NCI-H2081 (cell line): ENCODE measurements around the gene KRTAP9-2.
"Not testable (repeated sequence)": the region's sequence is repeated elsewhere in the genome, so short reads cannot be mapped to it uniquely, and the experiment has no call there.

Experiments
- DNase-seq, 2 experiments: peaks; one replicate each; lab custom pipeline; 2025; lab: John Stamatoyannopoulos, UW

KRTAP9-2 gene, protein sequence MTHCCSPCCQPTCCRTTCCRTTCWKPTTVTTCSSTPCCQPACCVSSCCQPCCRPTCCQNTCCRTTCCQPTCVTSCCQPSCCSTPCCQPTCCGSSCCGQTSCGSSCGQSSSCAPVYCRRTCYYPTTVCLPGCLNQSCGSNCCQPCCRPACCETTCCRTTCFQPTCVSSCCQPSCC

DNA sequence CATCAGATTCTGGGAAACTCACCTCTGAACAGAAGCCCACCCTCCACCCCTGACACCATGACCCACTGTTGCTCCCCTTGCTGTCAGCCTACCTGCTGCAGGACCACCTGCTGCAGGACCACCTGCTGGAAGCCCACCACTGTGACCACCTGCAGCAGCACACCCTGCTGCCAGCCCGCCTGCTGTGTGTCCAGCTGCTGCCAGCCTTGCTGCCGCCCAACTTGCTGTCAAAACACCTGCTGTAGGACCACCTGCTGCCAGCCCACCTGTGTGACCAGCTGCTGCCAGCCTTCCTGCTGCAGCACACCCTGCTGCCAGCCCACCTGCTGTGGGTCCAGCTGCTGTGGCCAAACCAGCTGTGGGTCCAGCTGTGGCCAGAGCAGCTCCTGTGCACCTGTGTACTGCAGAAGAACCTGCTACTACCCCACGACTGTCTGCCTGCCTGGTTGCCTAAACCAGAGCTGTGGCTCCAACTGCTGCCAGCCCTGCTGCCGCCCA lies at the start of gene KRTAP9-2:
TSS of gene KRTAP9-2 (plus strand) at position 51 of the 498 bp plus-strand sequence. CDS start at position 58, 7 bp downstream.
- not testable (repeated sequence) for DNase-seq

DNA sequence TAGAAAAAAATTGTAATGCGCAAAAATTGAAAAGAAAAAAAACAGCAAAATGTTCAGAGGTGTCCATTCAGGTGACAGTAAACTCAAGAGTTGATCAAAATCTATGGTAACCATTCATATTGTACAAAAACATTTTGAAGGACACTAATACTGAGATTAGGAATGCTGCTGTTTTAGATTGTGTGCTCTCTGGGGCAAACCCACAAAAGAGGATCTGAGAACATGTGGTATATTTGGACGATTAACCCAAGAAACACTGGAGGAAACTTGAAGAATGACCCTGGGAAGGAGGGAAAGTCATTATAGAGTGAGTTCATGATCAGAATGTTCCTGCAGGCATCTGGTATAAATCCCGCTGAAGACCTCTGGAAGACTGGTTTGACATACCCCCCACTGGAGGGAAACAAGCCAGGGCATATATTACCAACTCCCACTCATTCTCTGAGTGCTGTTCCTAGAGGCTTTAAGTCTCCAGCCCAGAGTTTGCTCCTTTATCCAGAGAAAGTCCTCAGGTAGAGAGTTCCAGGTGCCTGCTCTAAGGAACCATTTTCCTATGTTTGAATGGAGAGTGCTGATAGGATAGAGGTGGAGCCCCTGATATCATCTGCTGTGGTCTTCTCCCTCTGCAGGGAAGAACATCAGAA lies 49.6 kb upstream of the KRTAP9-2 start:
- DNase-seq = no peak

DNA sequence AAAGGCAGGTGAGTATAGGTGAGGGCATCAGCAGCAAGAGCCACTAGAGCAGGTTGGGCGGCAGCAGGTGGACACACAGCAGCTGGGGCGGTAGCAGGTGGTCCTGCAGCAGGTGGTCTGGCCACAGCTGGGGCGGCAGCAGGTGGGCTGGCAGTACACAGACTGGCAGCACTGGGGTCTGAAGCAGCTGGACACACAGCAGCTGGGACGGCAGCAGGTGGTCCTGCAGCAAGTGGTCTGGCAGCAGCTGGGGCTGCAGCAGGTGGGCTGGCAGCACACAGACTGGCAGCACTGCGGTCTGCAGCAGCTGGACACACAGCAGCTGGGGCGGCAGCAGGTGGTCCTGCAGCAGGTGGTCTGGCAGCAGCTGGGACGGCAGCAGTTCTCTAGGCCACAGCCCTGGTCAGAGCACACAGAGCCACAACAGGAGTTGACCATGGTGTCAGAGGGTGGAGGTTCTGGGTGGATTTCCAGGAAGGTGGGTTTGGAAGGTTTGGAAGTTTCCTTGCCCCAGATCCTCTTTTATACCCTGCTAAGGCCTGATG lies 48.6 kb upstream of the KRTAP9-2 start, which contains the start of gene KRTAP4-2:
TSS of gene KRTAP4-2 (minus strand) at position 495 of the 545 bp plus-strand sequence. CDS start at position 438, 57 bp downstream.
- no peak for DNase-seq

DNA sequence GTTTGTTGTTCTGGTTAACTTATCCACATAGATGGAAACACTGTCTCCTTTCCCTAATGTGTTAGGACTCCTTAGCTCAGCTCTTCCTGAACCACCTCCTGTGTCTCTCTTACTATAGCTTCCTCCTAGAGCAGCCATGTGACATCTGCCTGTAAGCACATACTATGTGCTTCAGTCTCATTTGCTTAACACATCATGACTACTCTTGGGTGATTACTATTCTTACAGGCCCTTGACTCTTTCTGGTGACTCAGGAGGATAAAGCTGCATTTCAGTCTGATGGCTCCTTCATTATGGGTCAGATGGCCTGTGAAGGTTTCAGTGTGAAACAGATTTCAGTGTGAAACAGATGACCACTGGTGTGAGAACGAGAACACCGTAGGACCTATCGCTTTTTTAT lies 48.1 kb upstream of the KRTAP9-2 start:
- no peak for DNase-seq

DNA sequence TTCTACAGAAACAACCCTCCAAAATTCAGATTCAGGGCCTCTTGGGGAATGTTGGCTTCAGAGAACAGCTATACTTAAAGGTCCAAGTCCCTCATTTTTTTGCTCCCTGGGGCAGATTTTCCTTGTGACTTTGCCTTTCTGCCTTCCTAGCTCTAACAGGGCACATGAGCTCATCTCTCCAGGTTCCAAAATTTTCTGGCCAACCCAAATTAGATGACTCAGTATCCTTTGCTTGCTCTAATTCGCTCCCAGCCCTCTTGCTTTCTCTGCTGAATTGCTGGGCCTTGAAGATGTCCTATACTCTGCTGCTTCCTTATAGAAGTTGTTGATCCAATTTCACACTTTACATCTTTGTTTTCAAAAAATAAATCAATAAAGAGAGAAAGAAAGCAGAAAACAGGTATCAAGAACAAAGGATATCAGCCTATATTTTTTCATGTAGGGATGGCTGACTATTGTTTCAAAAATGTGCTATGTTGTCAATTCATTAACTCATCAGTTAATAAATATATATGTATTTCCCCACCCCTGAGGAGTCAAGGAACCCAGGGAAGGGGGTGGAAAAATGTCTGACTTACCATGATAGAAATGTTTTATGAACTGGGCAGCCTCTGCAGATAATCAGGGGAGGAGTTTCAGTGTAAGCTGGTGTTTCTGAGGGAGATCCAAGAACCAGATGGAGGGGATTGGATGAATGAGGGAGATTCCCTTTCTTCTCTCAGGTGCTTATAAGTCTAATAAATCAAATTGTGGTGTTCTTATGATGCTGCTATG lies 47.4 kb upstream of the KRTAP9-2 start:
- DNase-seq = no peak

DNA sequence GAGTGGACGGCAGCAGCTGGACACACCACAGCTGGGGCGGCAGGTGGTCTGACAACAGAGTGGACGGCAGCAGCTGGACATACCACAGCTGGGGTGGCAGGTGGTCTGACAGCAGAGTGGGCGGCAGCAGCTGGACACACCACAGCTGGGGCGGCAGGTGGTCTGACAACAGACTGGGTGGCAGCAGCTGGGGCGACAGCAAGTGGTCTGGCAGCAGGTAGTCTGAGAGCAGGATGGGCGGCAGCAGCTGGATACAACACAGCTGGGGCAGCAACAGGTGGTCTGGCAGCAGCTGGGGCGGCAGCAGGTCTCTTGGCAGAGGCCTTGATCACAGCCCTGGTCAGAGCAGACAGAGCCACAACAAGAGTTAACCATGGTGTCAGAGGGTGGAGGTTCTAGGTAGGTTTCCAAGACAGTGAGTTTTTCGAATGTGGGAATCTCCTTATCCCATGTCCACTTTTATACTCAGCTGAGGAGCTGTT lies 41.9 kb upstream of the KRTAP9-2 start, which contains the start of gene KRTAP4-1:
TSS of gene KRTAP4-1 (minus strand) at position 432 of the 482 bp plus-strand sequence. CDS start at position 375, 57 bp downstream.
- DNase-seq = no peak

DNA sequence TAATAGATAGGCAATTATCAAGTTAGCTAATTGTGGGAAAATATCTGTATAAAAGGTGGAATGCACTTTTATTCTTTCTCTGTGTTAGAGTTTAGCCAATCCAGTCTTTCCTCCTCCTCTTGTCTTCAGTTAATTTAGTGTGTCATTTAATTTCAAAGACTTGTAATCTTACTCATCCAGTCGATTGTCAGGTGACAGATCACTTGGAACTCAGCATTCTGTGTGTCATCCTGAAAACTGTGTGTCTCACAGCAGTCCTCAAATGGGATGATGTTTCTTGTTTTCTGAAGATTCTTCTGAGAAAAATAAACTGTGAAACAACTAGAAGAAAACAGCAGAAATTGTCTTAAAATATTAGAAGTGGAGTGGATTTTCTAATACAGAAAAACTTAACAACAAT lies 41.4 kb upstream of the KRTAP9-2 start:
- no peak for DNase-seq

DNA sequence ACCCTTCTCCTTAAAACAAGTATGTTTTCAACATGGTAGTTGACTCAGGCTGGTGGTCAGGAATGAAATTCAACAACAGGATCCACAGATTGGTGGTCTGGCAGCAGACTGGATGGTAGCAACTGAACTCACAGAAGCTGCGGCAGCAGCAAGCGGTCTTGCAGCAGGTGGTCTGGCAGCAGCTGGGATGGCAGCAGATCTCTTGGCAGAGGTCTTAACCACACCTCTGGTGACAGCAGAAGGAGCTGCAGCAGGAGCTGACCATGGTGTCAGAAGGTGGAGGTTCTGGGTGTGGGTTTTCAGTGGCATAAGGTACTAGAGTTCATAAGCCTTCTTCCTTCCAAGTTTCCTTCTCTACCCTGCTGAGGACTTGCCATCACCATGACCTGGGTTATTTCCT lies 39.6 kb upstream of the KRTAP9-2 start:
- no peak for DNase-seq

DNA sequence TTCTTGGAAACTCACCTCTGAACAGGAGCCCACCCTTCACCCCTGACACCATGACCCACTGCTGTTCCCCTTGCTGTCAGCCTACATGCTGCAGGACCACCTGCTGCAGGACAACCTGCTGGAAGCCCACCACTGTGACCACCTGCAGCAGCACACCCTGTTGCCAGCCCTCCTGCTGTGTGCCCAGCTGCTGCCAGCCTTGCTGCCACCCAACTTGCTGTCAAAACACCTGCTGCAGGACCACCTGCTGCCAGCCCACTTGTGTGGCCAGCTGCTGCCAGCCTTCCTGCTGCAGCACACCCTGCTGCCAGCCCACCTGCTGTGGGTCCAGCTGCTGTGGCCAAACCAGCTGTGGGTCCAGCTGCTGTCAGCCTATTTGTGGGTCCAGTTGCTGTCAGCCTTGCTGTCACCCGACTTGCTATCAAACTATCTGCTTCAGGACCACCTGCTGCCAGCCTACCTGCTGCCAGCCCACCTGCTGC lies 36.6 kb upstream of the KRTAP9-2 start, which contains the start of gene KRTAP9-1:
TSS of gene KRTAP9-1 (plus strand) at position 51 of the 482 bp plus-strand sequence. CDS start at position 51, 0 bp downstream.
- not testable (repeated sequence) for DNase-seq

DNA sequence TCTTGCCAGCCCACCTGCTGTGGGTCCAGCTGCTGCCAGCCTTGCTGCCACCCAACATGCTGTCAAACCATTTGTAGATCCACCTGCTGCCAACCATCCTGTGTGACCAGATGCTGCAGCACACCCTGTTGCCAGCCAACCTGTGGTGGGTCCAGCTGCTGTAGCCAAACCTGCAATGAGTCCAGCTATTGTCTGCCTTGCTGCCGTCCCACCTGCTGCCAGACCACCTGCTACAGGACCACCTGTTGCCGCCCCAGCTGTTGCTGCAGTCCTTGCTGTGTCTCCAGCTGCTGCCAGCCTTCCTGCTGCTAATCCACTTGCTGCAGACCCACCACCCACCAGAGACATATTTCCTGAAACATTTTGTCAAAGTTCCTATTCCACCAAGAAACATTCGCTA lies 36.1 kb upstream of the KRTAP9-2 start:
- DNase-seq = no peak

DNA sequence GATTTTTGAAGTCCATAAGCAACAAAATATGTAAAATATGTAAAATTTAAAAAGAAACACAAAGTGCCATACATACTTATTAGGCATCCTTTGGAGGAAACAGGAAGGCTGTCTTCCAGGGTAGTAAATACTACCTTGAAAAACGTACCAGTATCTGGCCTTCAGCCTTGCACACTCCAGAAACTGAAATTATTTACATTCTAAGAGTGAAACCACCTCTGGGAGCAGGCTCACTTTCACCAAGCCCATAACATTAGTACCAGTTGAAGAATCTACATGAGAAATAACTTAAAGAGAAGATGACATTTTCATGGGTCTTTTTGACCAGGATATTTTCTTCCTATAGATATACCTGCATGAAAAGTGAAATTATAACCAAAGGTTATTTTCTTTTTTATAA lies 30.4 kb upstream of the KRTAP9-2 start:
- no peak for DNase-seq

DNA sequence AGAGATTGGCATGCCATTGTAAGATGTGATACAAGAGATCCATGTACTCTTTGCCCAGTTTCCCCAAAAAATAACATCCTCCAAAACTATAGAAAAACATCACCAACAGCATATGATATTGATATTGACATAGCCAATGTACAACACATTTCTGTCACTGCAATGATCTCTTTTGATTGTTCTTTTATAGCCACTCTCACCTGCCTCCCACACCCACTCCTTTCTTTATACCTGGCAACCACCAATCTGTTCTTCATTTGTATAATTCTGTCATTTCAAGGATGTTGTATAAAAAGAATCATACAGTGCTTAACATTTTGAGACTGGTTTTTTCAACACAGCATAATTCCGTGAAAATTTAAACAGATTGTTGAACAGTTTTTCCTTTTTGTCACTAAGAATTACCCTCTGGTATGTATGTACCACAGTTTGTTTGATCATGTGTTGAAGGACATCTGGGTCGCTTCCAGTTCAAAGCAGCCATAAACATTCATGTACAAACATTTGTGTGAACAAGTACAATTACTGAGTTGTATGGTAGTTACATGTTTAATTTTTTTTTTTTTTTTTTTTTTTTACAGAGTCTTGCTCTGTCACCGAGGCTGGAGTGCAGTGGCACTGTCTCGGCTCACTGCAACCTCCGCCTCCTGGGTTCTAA lies 26.9 kb upstream of the KRTAP9-2 start:
- peak in 1 of 2 experiments; percentile 46 for DNase-seq

DNA sequence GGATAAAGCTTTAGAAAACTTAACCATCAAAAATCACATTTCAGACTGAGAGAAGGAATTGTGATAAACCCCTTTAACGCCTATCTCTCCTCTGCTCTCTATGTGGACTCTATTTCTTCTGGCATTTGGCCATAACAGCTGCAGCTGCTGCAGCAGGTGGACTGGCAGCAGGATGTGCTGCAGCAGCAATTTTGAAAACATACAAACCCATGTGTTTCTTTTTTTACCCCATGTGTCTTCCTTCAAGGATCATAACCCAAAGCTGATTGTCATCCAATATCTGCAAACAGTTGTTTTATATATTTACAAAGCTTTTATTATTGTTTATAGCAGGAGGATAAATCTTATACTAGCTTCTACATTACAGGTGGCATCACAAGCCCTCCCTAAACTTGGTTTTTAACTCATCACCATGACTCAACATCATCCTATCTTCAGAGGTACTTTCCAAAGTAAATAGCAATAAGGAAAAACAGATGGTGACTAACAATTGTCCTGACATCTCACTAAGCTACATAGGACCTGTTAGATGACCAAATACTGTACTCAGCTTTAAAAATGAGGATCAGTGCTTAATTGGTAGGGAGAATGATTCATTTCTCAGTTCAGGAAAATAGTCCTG lies 14.5 kb upstream of the KRTAP9-2 start:
- peak in 1 of 2 experiments; percentile 69 for DNase-seq

DNA sequence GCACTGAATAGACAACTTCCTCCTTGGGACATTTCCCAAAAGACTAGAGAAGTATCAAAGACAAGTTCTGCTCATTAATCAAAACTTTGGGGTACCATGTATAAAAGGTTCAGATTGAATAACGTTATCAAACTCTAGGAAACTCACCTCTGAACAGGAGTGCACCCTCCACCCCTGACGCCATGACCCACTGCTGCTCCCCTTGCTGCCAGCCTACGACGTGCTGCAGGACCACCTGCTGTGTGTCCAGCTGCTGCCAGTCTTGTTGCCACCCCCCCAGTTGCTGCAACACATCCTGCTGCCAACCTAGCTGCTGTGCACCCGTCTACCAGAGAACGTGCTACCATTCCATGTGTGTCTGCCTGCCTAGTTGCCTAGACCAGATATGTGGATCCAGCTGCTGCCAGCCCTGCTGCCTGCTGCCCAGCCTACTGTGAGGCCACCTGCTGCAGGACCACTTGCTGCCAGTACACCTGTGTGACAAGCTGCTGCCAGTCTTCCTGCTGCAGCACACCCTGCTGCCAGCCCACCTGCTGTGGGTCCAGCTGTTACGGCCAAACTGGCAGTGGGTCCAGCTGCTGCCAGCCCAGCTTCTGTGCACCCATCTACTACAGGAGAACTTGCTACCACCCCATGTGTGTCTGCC lies 13.8 kb upstream of the KRTAP9-2 start:
- peak; percentile 44 to 72 for DNase-seq

DNA sequence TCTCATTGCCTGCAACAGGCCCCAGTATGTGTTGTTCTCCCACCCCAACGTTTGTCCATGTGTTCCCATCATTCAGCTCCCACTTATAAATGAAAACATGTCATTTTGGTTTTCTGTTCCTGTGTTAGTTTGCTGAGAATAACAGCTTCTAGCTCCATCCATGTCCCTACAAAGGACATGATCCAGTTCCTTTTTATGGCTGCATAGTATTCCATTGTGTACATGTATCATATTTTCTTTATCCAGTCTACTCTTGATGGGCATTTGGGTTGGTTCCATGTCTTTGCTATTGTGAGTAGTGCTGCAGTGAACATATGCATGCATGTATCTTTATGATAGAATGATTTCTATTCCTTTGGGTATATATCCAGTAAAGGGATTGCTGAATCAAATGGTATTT lies 10.8 kb upstream of the KRTAP9-2 start:
- DNase-seq = no peak

DNA sequence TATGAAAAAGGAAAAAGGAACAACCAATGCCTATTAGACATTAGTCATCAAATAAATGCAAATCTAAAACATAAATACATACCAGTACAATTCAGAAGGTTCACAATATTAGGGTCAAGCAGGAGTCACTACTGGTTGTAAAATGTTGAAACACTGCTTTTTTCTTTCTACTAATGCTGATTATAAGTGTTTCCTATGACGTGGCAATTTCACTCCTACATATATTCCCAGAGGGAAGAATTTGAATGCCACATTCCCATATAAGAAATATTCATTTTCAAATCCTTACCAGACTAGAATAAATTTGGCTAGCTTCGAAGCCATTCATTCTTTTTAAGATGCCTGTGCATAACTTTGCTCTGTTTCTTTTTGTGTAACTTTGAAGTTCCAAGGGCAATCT lies 2.6 kb upstream of the KRTAP9-2 start:
- no peak for DNase-seq

DNA sequence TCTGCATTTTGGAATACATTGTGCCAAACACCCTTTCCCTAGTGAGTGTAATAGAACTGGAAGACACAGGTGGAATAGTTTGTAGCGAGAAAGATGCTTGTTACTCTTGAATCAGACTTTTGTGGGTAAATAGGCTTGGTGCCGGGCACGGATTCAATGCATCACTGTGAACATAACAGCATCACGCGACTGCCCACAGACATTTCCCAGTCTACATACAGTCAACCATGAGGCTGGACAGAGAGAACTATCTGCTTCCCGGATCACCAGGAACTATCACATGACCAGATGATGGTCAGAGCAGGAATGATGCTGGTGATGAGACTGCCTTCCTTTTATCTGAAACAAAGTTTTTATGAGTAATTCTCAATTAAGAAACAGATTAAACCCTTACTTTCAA lies 397 bp upstream of the KRTAP9-2 start:
- DNase-seq = no peak

DNA sequence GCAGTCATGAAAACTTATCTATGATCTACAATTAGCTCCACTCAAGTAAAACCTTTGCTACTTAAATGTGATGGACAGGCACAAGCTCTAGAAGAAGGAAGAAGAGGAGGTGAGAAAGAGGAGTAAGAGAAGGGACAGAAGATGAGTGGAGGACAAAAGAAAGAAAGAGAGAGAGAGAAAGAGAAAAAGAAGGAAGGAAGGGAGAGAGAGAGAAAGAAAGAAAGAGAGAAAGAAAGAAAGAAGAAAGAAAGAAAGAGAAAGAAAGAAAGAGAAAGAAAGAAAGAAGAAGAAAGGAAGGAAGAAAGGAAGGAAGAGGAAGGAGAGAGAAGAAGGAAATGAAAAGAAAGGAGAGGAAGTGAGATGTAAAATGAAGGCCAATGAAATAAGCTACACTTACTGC lies 3.6 kb downstream of the KRTAP9-2 start:
- no peak for DNase-seq

DNA sequence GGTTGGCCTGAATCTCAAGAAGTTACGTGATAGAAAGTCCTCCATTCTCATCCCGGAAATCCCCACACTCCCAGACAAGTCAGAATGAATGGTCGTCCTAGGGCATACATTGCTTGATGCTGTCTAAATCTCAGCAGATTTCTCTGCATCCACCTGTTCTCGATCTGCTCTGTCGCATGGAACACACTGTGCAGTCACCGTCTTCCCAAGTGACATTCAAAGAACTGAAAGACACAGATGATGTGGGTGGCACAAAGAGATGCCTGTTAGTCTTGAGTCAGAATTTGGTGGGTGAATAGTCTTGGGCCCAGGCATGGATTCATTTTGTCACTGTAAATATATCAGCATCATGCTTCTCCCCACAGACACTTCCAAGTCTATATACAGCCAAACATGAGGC lies 5.3 kb downstream of the KRTAP9-2 start:
- no peak for DNase-seq

DNA sequence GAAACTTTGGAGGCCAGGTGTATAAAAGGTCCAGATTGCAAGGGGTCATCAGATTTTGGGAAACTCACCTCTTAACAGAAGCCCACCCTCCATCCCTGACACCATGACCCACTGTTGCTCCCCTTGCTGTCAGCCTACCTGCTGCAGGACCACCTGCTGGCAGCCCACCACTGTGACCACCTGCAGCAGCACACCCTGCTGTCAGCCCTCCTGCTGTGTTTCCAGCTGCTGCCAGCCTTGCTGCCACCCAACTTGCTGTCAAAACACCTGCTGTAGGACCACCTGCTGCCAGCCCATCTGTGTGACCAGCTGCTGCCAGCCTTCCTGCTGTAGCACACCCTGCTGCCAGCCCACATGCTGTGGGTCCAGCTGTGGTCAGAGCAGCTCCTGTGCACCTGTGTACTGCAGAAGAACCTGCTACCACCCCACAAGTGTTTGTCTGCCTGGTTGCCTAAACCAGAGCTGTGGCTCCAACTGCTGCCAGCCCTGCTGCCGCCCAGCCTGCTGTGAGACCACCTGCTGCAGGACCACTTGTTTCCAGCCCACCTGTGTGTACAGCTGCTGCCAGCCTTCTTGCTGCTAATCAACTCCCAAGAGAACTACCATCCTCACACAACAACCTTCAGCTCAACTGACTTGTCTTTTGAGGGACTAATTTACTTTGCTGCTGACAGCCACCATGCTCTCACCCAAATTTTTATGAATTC lies 6.1 kb downstream of the KRTAP9-2 start, which contains the start of gene KRTAP9-3:
TSS of gene KRTAP9-3 (plus strand) at position 51 of the 707 bp plus-strand sequence. CDS start at position 104, 53 bp downstream.
- DNase-seq = not testable (repeated sequence)
